ENCODE results near the gene PLCG1. TPM values are rescaled to one million over a fixed set of nuclear protein-coding genes. Genes with fewer than 3 reads are reported as not detected.

The PLCG1 gene
- total RNA-seq, 2 donors from 2014 or later: 227 to 257 TPM

DNA sequence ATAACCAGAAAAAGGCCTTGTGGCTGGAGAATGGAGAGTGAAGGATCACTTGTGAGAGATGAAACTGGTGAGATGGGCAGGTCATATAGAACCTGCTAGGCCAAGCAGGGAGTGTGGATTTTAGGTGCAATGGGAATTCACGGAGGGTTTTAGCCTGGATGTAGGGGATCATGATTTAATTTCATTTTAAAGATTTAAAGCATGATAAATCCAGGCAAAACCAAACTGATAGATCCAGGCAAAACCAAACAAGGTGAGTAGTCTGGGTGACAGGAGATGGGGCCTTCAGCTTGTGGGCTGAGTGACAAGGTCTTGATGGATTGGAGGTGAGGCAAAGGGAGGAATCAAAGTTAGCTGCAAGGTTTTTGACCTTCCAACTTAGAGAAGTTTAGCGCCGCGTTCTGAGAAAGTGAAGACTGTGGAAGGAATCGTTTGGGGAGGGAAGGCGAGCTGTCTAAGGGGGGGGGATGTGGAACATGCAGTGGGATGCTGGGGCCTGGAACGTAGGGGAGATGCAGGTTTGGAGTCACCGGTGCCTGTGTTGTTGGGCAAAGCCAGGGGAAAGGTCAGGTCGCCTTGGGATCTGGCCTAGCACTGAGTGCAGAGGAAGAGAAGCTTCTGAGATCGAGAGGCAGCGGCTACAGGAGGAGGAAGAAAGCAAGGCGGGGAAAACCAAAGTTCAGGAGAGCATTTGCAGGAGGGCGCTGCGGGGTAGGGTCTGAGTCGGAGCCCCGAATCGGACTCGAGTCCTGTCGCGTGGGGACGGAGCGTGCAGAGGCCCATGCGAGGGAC, 1.3 kb upstream of the PLCG1 start:
- H3K9me3 Mint-ChIP-seq: no peaks in the 10 kb centered on the region
- H3K4me1 Mint-ChIP-seq: peaks cover 42% of the 10 kb centered on the region
- DNase-seq: no peak
- H3K4me1 ChIP-seq (ENCODE audit: control insufficient read depth, insufficient read depth, low read length): peaks cover 11% of the 10 kb centered on the region
- H3K27ac ChIP-seq (ENCODE audit: low read depth, low read length): peak overlapping the region; percentile 97
- peak overlapping the region; percentile 76 for H3K4me3 ChIP-seq (ENCODE audit: low read length)
- peak overlapping the region; percentile 84 for H3K27ac Mint-ChIP-seq
- no peaks in the 10 kb centered on the region for H3K27me3 ChIP-seq (ENCODE audit: control insufficient read depth, insufficient read depth, low read length, poor library complexity, severe bottlenecking)
- peak overlapping the region; percentile 84 for H3K9ac ChIP-seq (ENCODE audit: extremely low read depth, low read length, poor library complexity, severe bottlenecking)
- peaks cover 4% of the 10 kb centered on the region for H3K36me3 Mint-ChIP-seq (ENCODE audit: low read depth)
- H3K9me3 ChIP-seq (ENCODE audit: control insufficient read depth, low read length): no peaks in the 10 kb centered on the region
- TF ChIP-seq, protein P1, sequence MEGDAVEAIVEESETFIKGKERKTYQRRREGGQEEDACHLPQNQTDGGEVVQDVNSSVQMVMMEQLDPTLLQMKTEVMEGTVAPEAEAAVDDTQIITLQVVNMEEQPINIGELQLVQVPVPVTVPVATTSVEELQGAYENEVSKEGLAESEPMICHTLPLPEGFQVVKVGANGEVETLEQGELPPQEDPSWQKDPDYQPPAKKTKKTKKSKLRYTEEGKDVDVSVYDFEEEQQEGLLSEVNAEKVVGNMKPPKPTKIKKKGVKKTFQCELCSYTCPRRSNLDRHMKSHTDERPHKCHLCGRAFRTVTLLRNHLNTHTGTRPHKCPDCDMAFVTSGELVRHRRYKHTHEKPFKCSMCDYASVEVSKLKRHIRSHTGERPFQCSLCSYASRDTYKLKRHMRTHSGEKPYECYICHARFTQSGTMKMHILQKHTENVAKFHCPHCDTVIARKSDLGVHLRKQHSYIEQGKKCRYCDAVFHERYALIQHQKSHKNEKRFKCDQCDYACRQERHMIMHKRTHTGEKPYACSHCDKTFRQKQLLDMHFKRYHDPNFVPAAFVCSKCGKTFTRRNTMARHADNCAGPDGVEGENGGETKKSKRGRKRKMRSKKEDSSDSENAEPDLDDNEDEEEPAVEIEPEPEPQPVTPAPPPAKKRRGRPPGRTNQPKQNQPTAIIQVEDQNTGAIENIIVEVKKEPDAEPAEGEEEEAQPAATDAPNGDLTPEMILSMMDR (conservative IDR thresholded peaks at IDR 0.05): no peak
- H3K27me3 Mint-ChIP-seq (ENCODE audit: insufficient read depth): no peaks in the 10 kb centered on the region
- WGBS, 2 experiments (ENCODE audit: insufficient coverage in 1 of 2, insufficient read length in 1 of 2): 48 to 52% methylated on average over 17 to 23 of the region's 23 CpGs
- H3K4me3 Mint-ChIP-seq: peak overlapping the region; percentile 92
- peaks cover 4% of the 10 kb centered on the region for H3K36me3 ChIP-seq (ENCODE audit: control insufficient read depth, insufficient read depth, low read length)

DNA sequence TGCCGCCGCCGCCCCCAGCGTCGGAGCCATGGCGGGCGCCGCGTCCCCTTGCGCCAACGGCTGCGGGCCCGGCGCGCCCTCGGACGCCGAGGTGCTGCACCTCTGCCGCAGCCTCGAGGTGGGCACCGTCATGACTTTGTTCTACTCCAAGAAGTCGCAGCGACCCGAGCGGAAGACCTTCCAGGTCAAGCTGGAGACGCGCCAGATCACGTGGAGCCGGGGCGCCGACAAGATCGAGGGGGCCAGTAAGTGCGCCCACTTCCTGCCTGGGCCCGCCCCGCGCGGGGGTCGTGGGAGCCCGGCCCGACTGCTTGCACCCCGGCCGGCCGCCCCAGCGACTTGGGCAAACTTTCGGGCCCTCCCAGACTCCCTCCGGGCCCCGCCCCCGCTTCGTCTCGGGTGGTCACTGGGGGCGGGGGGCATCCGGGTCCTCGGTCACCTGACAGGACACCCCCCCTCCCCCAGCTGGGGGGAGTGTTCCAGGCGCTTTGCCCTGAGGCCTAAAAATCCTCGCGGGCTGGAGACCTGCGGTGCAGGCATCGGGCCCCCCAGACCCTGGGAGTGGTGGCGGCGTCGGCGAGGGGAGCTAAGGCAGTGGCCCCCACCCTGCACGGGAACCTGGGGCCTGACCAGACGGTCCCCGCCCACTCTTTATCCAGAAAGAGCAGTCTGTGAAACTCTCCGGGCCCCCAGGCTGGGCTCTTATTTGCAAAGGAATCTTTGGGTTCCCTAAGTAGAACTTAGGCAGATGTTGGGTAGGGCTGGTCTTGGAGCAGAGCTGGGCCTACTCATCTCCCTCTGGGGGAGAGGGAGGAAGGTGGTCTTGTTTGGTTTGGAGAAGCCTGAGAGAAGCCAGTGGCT, 501 bp downstream of the PLCG1 start:
- peaks cover 4% of the 10 kb centered on the region for H3K36me3 ChIP-seq (ENCODE audit: control insufficient read depth, insufficient read depth, low read length)
- 0% methylated on average over 21 to 64 of the region's 66 CpGs for WGBS, 2 experiments (ENCODE audit: insufficient coverage in 1 of 2, insufficient read length in 1 of 2)
- peak overlapping the region; percentile 97 for H3K27ac ChIP-seq (ENCODE audit: low read depth, low read length)
- no peaks in the 10 kb centered on the region for H3K27me3 Mint-ChIP-seq (ENCODE audit: insufficient read depth)
- H3K36me3 Mint-ChIP-seq (ENCODE audit: low read depth): peaks cover 6% of the 10 kb centered on the region
- H3K27me3 ChIP-seq (ENCODE audit: control insufficient read depth, insufficient read depth, low read length, poor library complexity, severe bottlenecking): no peaks in the 10 kb centered on the region
- H3K4me1 ChIP-seq (ENCODE audit: control insufficient read depth, insufficient read depth, low read length): peaks cover 18% of the 10 kb centered on the region
- H3K27ac Mint-ChIP-seq: peak overlapping the region; percentile 96
- H3K9me3 ChIP-seq (ENCODE audit: control insufficient read depth, low read length): no peaks in the 10 kb centered on the region
- H3K9ac ChIP-seq (ENCODE audit: extremely low read depth, low read length, poor library complexity, severe bottlenecking): peak overlapping the region; percentile 95
- peak overlapping the region; percentile 97 for H3K4me3 ChIP-seq (ENCODE audit: low read length)
- H3K4me3 Mint-ChIP-seq: peak overlapping the region; percentile 92
- DNase-seq: peak; percentile 93
- no peaks in the 10 kb centered on the region for H3K9me3 Mint-ChIP-seq
- TF ChIP-seq, protein P1 (conservative IDR thresholded peaks at IDR 0.05): no peak
- peaks cover 57% of the 10 kb centered on the region for H3K4me1 Mint-ChIP-seq

DNA sequence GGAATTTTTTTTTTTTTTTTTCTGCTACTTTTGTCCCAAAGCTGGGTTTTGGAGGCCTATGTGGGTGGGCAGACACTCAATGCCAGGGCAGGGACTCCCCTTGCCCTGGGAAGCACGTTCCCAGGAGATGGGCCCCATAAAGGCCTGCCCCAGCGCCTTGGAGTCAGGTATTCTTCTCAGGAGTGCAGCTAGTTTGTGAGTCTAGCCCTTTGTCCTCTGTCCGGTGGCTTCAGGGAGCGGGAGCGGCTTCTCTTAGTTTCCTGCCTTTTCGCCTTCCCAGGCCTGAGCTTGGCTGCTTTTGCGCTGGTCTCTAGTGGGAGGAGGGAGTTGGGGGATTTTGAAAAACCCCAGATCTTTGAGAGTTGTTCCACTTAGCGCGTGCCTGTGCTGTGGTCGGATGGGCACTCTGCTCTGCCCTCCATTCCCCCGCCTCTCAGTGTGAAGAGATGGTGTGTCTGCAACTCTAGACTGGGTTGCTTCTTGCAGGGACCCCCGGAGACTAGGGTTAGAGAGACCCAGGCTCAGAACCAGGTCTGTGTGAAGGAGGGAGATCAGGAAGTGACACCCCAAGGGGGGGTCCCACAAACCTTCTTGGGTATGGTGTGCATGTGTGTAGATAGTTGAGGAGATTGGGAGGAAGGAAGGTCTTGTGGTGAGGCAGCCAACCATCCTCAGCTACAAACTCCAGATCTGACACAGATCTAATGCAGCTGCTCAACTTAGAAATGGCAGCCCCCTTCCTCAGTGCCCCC, 1.3 kb downstream of the PLCG1 start:
- H3K4me1 Mint-ChIP-seq: peaks cover 64% of the 10 kb centered on the region
- peaks cover 4% of the 10 kb centered on the region for H3K36me3 ChIP-seq (ENCODE audit: control insufficient read depth, insufficient read depth, low read length)
- H3K4me1 ChIP-seq (ENCODE audit: control insufficient read depth, insufficient read depth, low read length): peaks cover 18% of the 10 kb centered on the region

More for the DNA sequence above, 1.3 kb downstream of the PLCG1 start:
- Histone ChIP-seq H3K27ac (ENCODE audit: low read depth, low read length) (peak overlapping the region; percentile 97), H3K9ac (ENCODE audit: extremely low read depth, low read length, poor library complexity, severe bottlenecking) (peak overlapping the region; percentile 95), H3K27me3 (ENCODE audit: control insufficient read depth, insufficient read depth, low read length, poor library complexity, severe bottlenecking) (no peaks in the 10 kb centered on the region), H3K9me3 (ENCODE audit: control insufficient read depth, low read length) (no peaks in the 10 kb centered on the region), H3K4me3 (ENCODE audit: low read length) (peak overlapping the region; percentile 97)
- WGBS, 2 experiments (ENCODE audit: insufficient coverage in 1 of 2, insufficient read length in 1 of 2): 25 to 32% methylated on average over 7 to 12 of the region's 12 CpGs
- peak overlapping the region; percentile 96 for H3K27ac Mint-ChIP-seq
- H3K27me3 Mint-ChIP-seq (ENCODE audit: insufficient read depth): no peaks in the 10 kb centered on the region
- H3K36me3 Mint-ChIP-seq (ENCODE audit: low read depth): peaks cover 6% of the 10 kb centered on the region
- H3K4me3 Mint-ChIP-seq: peak overlapping the region; percentile 92
- no peaks in the 10 kb centered on the region for H3K9me3 Mint-ChIP-seq
- TF ChIP-seq, protein P1 (conservative IDR thresholded peaks at IDR 0.05): no peak
- DNase-seq: no peak
